Activated CD8-positive, alpha-beta T cell treated with anti-CD3 and anti-CD28 coated beads, Interleukin-2, amount 10 ng/mL, durations not matched to agents 7 days and 5 days (primary cell): ENCODE results near the gene TMEM190. TPM values are rescaled to one million over a fixed set of nuclear protein-coding genes. Genes with fewer than 3 reads are reported as not detected.

Source experiments
- ATAC-seq: fragments of 150-1000 bp; cut with Tn5 transposase; one replicate; pipeline ENCODE4 v1.10.0; 2021; ENCODE audit warnings: moderate library complexity
- CTCF ChIA-PET: fragments of 350-600 bp; sonication (Branson Sonifier 250); formaldehyde crosslinking; loops from one replicate; lab custom pipeline; 2021; ENCODE audit warnings: antibody characterized with exemption; lab: Charles Lee
- POLR2A ChIA-PET: fragments of 350-600 bp; sonication (Branson Sonifier 250); formaldehyde crosslinking; loops from one replicate; lab custom pipeline; 2021; ENCODE audit warnings: antibody characterized with exemption; lab: Charles Lee
- DNase-seq: peaks from one replicate; pipeline ENCODE4 v3.0.0-alpha.2; 2020
- H3K27ac Mint-ChIP-seq: one replicate; pipeline ENCODE4 v1.8.0; 2021; ENCODE audit warnings: mild to moderate bottlenecking, mixed read lengths
- H3K27me3 Mint-ChIP-seq: one replicate; pipeline ENCODE4 v1.8.0; 2021; ENCODE audit warnings: low read depth, mixed read lengths
- H3K36me3 Mint-ChIP-seq: one replicate; pipeline ENCODE4 v1.8.0; 2021; ENCODE audit warnings: low read depth, mixed read lengths
- H3K4me1 Mint-ChIP-seq: one replicate; pipeline ENCODE4 v1.8.0; 2021; ENCODE audit warnings: low read depth, mixed read lengths
- H3K4me3 Mint-ChIP-seq: one replicate; pipeline ENCODE4 v1.8.0; 2021; ENCODE audit warnings: mild to moderate bottlenecking, mixed read lengths
- H3K9me3 Mint-ChIP-seq: one replicate; pipeline ENCODE4 v1.8.0; 2022; ENCODE audit warnings: mixed read lengths; ENCODE audit not compliant: insufficient read depth
- total RNA-seq, 2 experiments: library from RNA; stranded (reverse); gene quantifications; one replicate each; pipeline ENCODE4 v1.2.3, GENCODE V29; 2021

TMEM190 gene
- total RNA-seq, 2 experiments from 2014 or later, result not detected

DNA sequence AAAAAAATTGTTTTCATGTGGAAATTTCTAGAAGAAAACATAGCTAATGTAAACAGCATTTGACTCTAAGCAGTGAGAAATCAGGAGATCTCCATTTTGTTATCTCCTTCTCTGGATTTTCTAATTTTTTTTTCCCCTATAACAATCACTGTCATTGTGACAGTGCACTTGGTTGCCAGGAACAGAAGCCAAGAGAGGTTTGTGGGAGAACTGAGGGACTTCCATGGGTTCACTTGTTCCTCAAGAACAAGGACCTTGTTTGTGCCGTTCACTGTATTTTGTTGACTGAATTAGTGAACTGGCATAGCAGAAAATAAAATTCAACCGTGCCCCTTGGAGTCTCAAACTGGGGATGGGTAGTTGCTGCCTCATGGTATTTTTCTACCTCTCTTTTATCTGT lies 49.4 kb downstream of the TMEM190 start:
- DNase-seq (no peak), ATAC-seq (no peak)
- Mint-ChIP-seq H3K9me3 (no peaks in the 10 kb centered on the region), H3K36me3 (no peaks in the 10 kb centered on the region), H3K4me3 (no peak overlapping the region), H3K4me1 (peaks cover 8% of the 10 kb centered on the region), H3K27ac (no peak overlapping the region), H3K27me3 (peaks cover 17% of the 10 kb centered on the region)
- ChIA-PET POLR2A (interaction anchor here (0.6 kb wide), 1 partner anchor 80 kb away, joined by 3 read pairs; no protein-coding TSS in a partner anchor), CTCF (interaction anchor here (0.6 kb wide), 1 partner anchor 15 kb away, joined by 3 read pairs; no protein-coding TSS in a partner anchor)

Other genes starting within 250 kb of the TMEM190 start
- gene TNNT1, start 227.6 kb upstream of the TMEM190 start, total RNA-seq, result not detected
- gene TNNI3, start 219.1 kb upstream of the TMEM190 start, total RNA-seq, result not detected
- under 1 TPM; 0.21 to 0.23 TPM for gene DNAAF3, start 210.2 kb upstream of the TMEM190 start, total RNA-seq
- 1 to 10 TPM in 1 of 2 experiments, under 1 TPM in 1; 0.47 to 1.3 TPM for gene SYT5, start 196.5 kb upstream of the TMEM190 start, total RNA-seq
- gene PTPRH, start 167.3 kb upstream of the TMEM190 start, total RNA-seq, result not detected
- 10 to 100 TPM; 11.0 to 13.8 TPM for gene TMEM86B, start 148.1 kb upstream of the TMEM190 start, total RNA-seq
- 100 to 1,000 TPM; 256 to 265 TPM for gene PPP6R1, start 117.8 kb upstream of the TMEM190 start, total RNA-seq
- 10 to 100 TPM; 31.1 to 32.7 TPM for gene HSPBP1, start 96.7 kb upstream of the TMEM190 start, total RNA-seq
- 1 to 10 TPM; 7.3 to 7.5 TPM for gene BRSK1, start 92.8 kb upstream of the TMEM190 start, total RNA-seq
- under 1 TPM in 1 of 2 experiments, not detected in 1; 0.26 TPM for gene TMEM150B, start 51.5 kb upstream of the TMEM190 start, total RNA-seq
- 10 to 100 TPM; 21.9 to 26.7 TPM for gene KMT5C, start 37.0 kb upstream of the TMEM190 start, total RNA-seq
- gene COX6B2, start 22.1 kb upstream of the TMEM190 start, total RNA-seq, result under 1 TPM in 1 of 2 experiments, not detected in 1; 0.34 TPM
- gene GARIN5B, start 13.6 kb upstream of the TMEM190 start, total RNA-seq, result not detected
- under 1 TPM; 0.26 to 0.34 TPM for gene IL11, start 6.4 kb upstream of the TMEM190 start, total RNA-seq
- 10 to 100 TPM; 23.6 to 26.7 TPM for gene TMEM238, start 7.5 kb downstream of the TMEM190 start, total RNA-seq
- gene RPL28, start 9.1 kb downstream of the TMEM190 start, total RNA-seq, result 1,000 to 10,000 TPM; 2,948 to 3,082 TPM
- gene UBE2S, start 31.0 kb downstream of the TMEM190 start, total RNA-seq, result 100 to 1,000 TPM; 333 to 353 TPM
- not detected for gene SHISA7, start 66.5 kb downstream of the TMEM190 start, total RNA-seq
- gene ISOC2, start 84.8 kb downstream of the TMEM190 start, total RNA-seq, result 10 to 100 TPM; 31.9 to 32.1 TPM
- not detected for gene C19orf85, start 87.9 kb downstream of the TMEM190 start, total RNA-seq
- gene ZNF628, start 99.8 kb downstream of the TMEM190 start, total RNA-seq, result 10 to 100 TPM; 10.2 to 11.6 TPM
- 10 to 100 TPM; 16.2 to 16.4 TPM for gene NAT14, start 108.4 kb downstream of the TMEM190 start, total RNA-seq
- gene SSC5D, start 111.6 kb downstream of the TMEM190 start, total RNA-seq, result under 1 TPM; 0.50 to 0.55 TPM
- gene SBK2, start 160.3 kb downstream of the TMEM190 start, total RNA-seq, result not detected
- gene SBK3, start 168.7 kb downstream of the TMEM190 start, total RNA-seq, result not detected
- gene ZNF579, start 204.0 kb downstream of the TMEM190 start, total RNA-seq, result 1 to 10 TPM; 5.6 to 6.2 TPM
- 10 to 100 TPM; 13.6 to 13.7 TPM for gene FIZ1, start 222.7 kb downstream of the TMEM190 start, total RNA-seq
- gene ZNF524, start 223.5 kb downstream of the TMEM190 start, total RNA-seq, result 10 to 100 TPM; 21.9 to 25.2 TPM
- 10 to 100 TPM; 14.8 to 15.8 TPM for gene ZNF865, start 228.8 kb downstream of the TMEM190 start, total RNA-seq
- gene ZNF784, start 247.7 kb downstream of the TMEM190 start, total RNA-seq, result 1 to 10 TPM; 5.2 to 5.3 TPM